GF-D8 (cell line): Measurements from ENCODE around the gene PDE4B.
"Not testable (repeated sequence)": the region's sequence is repeated elsewhere in the genome, so short reads cannot be mapped to it uniquely, and the experiment has no call there.

Experiments used
- DNase-seq: peaks from one replicate; lab custom pipeline; 2025; lab: John Stamatoyannopoulos, UW

The PDE4B gene

DNA sequence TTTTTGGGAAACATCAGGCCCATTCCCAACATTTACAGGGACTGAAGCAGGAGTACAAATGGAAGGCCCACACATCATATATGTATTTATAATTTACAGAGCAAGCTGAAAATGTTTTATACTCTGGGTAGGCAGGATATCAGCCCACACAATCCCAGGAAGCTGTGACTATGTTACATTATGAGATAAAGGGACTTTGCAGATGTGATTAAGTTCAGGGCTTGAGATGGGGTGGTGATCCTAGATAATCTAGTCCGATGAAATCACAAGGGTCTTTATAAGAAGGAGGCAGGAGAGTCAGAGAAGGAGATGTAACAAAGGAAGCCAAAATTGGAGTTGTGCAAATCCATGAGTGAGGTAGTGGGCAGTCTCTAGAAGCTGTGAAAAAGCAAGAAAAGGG lies 160.5 kb downstream of the PDE4B start:
- no peak for DNase-seq

DNA sequence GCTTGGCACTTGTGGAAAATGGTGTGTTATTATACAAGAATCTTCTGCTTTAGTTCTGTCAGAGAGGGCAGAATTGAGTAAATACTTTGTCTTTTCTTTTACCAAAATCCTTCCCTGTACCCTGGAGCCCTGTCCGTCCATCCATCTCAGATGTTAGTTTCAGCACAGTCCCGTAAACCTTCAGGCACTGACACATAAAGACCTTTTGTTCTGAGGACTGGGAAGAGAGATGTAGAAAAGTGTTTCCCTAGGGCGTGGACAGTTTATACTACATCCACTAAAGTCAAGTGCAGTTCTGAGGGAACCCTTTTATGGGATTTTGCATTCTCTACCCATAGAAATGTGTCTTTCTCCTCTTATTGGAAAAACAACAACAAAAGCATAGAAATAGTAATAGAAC lies 162.4 kb downstream of the PDE4B start:
- no peak for DNase-seq

DNA sequence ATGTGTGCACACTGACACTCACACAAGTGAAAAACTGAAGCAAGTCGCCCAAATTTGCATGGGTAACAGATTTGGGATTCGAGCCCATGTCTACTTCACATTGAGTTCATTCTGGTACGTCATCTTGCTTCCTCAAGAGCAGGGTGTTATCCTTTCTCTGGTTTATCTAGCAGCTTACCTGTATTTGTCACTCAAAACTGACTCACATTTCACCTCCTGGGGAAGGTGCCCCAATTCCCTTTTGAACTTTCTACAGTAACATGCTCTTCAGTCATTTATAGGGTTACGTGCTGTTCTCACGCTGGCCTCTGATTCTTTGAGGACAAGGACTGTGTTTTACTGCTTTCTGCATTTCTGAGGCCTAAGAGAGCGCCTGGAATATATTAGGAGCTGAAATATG lies 162.8 kb downstream of the PDE4B start:
- no peak for DNase-seq

DNA sequence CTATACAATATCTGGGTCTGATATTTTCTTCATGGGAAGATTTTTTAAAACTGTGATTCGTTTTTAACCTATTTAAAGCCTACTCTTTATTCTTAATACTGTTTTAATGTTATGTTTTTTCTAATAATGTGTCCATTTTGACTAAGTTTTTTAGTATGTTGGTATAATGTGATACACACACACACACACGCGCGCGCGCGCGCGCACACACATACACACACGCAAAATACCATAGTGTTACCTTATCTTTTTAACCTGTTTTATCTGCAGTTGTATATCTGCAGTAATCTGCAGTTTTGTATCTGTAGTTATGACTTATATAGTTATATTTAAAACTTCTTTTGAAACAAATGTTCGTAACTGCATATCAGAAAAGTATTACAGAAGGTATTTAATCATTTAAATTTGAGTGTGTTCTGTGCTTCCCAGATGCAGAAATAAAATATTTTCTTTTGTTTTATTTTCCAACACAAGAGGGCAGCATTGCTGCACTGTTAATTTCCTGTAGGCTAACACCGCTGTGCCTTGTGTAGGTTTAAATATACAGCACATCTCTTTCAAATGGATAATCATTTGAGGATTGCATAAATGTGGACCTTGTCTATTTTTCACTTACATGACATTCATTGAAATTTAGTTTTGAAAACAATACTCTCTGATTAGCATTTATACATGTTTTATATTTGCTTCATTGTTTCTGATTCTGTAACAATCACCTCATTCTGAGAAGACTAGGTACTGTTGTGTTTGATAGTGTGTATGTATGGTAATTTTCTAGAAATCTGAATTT lies 166.1 kb downstream of the PDE4B start:
- DNase-seq = no peak

DNA sequence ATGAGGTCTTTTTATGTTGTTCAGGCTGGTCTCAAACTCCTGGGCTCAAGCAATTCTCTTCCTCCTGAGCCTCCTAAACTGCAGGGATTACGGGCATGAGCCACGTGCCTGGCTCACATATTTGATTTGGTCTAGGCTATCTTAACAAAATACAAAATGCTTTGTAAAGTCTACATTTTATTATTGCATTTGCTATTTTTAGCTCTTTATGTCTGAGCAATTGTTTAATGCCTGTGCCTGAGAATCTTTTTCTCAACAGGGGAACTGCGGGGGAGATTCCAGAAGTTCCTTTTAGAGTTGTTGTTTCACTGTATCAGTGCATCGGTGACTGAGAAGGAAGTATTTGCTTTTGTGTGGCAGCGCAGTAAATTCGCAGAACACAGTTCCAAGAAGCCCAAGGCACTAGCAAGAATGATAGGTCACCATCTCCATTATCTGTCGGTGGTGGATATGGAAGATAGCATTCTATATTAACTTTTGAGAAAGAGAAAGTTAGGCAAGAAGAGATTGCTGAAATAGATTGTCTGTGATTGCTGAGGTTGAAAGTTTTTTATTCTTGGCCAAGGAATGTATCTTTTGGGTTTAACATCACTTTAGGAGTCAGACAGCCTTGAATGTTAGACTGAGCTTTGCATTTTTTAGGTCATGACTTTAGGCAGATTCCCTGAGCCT lies 167.3 kb downstream of the PDE4B start:
- DNase-seq = no peak

DNA sequence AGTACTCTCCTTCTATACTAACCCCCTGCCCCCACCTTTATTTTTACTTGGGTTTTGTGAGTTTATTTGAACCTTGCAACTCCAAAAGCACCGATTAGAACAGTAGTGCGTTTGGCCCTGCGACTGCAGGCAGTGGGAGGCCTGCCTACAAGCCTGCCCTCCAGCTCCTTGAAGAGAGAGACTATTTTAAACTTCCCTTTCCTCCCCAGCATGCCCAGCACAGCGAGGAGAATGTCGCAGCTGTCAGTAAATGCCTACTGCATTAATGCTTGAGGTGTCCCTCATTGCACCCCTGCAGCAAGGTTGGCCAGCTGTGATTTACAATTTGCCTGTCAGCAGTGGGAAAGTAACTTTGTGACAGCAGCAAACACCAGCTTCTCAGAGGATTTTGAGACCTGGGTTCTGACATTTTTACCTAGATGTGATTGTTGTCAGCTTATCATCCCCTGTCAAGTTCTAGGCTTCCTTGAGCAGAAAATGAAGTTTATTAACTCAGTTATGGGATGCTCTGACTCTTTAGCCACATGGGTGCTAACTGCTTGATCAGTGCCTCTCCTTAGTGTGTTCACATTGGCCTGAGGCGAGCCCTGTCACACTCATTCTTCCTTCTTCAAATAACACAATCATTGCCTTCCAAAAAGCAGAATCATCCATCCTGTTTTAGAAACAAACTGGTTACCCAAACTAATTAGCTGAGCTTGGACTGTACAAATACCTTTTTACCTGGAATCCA lies 170.6 kb downstream of the PDE4B start:
- no peak for DNase-seq

DNA sequence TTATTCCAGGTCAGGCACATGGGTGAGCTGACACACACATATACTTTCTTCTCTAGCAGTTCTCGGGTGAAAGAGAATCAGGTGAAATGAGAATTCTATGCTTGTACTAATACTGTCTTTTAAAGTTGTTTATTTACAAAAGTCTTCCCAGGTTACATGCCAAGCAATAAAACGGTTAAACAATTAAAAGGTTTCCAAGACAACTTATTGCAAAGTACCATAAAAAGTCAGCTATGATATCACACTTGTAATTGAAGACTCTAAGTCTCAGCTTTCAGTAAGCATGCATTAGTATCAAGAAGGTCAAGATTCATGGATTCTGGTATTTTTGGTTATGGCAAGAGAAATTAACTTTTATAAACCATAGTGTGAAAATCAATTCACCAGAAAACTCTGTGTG lies 171.4 kb downstream of the PDE4B start:
- no peak for DNase-seq

DNA sequence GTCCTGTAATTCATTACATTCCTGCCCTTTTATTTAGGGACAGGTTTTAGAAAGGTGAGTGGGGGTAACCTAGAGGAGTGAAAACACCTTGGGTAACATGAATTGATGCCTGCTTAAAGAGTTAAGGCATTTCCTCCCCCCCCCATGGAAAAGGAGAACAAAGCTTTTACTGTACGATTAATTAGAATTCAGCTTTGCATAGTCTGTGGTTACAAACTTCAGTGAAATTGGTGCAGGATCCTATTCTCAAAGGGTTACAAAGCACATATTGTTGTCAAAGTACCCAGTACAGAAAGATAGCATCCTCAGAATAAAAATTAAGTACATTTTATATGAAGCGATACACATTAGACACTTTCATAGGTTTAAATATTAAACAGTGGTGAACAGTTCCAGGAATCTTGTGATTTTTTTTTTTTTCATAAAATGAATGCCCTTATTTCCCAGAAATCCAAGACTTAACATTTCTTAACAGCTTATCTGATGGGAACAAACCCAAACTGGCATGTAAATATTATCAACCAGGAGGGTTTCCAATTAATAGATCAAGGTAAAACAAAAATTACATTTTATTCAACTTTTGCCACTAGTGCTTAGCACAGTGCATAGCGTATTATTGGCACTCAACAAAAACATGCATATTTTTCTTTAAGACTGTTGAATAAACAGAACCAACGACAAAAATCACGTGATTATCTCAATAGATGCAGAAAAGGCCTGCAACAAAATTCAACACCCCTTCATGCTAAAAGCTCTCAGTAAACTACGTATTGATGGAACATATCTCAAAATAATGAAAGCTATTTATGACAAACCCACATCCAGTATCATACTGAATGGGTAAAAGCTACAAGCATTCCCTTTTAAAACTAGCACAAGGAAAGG lies 172.7 kb downstream of the PDE4B start:
- DNase-seq = no peak

DNA sequence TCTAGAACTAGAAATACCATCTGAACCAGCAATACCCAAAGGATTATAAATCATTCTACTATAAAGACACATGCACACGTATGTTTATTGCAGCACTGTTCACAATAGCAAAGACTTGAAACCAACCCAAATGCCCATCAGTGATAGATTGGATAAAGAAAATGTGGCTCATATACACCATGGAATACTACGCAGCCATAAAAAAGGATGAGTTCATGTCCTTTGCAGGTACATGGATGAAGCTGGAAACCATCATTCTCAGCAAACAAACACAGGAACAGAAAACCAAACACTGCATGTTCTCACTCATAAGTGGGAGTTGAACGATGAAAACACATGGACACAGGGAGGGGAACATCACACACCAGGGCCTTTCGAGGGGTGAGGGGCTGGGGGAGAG lies 174.8 kb downstream of the PDE4B start:
- DNase-seq = not testable (repeated sequence)

DNA sequence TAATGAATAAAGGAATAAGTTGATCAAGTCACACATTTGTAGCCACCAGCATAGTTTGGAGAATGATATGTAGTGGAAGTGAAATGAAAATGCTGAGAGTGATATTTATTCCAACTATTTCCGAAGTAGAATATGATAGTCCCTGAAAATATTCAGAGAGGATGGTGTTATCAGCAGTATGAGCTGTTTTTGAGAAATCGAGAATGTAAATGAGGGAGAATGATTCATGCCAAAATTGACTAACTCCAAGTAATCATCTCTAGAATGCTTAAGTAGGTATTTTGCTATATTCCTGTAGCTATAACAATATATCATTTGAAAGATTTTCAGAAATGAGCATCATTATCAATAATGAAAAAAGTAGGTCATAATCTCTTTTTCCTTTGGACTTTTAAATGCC lies 178.9 kb downstream of the PDE4B start:
- no peak for DNase-seq

DNA sequence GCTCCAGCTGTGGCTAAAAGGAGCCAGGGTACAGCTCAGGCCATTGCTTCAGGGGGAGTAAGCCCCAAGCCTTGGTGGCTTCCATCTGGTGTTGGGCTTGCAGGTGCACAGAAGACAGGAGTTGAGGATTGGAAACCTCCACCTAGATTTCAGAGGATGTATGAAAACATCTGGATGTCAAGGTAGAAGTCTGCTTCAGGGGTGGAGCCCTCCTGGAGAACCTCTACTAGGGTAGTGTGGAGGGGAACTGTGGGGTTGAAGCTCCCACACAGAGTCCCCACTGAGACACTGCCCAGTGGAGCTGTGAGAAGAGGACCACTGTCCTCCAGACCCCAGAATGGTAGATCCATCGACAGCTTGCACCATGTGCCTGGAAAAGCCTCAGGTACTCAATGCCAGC lies 183.0 kb downstream of the PDE4B start:
- DNase-seq = no peak

DNA sequence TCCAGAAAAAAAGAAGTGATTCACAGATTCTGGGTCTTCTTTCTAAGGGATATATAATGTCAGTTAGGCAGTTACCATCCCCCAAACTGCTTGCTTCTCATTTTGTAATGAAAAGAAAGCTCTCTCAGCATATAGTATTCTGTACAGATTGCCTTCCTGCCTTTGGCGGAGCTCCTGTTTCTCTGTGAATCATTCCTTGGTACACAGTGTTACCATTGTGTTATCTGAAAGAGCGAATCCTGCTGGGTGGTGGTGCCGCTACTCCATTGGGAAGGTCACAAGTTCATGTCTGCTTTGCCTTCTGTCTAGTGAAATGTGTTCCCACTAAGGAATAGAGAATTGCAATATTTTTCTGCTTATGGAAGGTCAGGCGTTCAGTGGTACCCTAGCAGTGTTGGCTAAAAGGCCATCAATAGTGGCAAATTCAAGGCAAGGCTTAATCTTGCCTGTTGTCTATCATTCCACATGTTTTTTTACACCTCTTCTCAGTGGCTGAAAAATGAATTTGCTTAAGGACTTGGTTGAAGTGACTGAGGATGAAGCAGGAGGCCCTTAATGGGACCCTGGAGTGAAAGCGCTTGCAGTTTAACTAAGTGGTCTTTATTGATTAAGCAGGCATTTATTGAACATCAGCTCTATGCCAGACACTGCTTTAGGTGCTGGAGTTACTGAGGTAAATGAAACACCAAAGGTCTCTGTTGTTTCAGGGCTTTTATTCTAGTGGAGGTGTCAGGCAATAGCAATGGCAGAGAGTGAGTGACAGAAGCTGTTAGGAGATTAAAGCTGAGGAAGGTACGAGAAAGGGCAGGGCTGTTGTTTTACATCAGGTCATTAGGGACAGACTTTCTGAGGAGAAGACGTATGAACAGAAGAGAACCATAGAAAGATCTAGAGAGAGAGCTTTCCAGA lies 186.7 kb downstream of the PDE4B start:
- DNase-seq = no peak

DNA sequence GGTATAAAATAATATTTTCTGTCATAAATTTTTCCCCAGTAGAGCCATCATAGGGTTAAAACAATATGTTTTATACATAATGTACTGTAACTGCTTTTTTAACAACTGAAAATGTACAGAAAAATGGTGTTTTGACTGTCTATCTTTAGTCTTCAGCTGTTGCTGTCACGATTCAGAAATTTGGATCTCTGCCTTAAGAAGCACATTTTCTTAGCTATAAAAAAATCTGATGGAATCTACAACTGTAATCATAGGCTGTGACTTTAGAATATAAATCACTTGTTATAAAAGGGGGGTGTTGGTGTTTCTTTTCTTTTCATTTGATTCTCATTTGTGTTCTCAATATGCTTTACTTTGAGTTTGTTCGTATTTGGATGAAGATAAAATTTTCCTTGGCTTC lies 187.5 kb downstream of the PDE4B start:
- no peak for DNase-seq

DNA sequence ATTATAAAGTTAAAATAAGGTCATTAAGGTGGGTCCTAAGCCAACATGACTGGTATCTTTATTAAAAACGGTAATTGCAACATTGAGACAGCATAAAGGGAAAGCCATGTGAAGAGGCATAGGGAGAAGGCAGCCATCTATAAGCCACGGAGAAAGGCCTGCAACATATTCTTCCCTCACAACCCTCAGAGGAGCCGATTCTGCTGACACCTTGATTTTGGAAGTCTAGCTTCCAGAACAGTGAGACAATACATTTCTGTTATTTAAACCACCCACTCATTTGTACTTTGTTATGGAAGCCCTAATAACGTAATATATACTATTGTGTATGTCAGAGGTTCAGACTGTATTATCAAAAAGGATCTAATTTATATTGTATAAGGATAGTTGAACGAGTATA lies 190.8 kb downstream of the PDE4B start:
- no peak for DNase-seq

DNA sequence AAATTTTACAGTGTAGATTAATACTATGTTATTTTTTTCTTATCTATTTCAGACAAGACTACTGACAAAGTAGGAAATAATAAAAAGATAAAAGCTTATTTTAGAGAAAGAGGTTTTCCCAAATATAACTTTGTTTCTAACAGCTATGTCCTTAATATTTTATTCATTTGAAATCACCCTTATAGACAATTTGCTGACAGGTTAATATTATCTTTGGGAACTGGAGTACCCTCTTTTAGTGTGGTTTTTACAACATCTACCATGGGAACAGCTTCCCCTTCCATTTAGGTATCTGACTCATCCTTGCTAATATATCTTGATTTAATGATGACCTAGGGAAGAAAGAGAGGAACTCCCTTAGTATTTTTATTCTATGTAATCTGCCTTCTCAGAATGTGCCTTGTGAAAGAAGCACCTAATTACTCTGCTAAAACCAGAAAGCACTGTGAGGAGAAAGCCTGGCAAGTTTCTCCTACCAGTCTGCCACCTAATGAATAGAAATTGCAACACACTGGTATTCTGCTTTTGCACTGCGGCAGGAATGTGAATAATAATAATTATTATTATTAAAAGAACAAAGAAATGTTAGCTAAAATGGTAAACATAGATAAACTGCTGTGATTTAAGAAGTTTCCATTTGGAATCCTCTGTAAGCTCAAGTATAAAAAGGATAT lies 192.8 kb downstream of the PDE4B start:
- DNase-seq = no peak

DNA sequence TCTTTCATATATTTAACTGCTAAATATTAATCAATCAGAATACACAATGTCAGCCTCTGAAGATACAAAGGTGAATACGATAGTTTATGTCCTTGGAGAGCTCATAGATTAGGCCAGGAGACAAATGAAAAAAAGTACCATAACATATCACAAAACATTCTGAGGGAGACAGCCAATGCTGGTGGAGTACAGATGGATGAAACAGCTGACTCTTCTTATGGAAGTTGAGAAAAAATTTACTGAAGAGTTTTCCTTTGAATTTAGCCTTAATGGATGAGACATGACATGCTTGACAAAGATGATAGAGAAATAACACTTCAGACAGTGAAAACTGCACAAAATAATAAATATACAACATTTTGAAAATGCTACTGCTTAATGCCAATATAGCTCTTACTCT lies 193.5 kb downstream of the PDE4B start:
- no peak for DNase-seq

DNA sequence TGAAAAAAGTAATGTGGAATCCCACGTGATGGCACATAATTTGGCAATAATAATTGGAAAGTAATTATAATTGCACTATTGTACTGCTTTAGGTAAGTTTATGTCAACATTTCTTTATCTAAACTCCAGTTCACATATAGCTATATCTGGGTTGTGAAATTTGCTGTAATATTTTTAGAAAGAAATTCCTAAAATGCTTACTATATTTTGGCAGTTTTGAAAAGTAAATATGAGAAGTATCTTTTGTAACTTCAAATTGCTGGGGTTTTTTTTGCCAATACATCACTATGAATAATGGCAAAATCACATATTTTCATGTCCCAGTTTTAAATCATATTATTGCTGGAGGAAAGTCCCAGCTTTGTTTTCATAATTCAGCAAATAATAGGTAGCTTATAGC lies 197.5 kb downstream of the PDE4B start:
- no peak for DNase-seq

DNA sequence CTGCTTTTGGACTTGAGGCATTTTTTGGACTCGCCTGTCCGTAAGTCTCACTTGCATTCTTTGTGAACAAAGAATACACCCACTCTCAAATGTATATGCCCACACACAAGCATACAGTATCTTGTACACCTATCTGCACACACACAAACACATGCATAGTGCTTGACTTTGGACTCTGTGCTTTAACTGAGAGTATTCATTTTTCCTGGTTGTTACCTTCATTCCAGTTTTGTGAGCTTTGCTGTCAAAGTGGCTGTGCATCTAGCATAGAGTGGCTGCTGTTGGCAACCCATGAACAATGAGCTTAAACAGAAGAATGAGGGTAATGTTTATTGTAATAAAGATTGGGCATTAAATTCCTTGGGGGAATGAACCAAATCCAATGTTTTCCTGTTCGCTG lies 199.0 kb downstream of the PDE4B start:
- DNase-seq = no peak

DNA sequence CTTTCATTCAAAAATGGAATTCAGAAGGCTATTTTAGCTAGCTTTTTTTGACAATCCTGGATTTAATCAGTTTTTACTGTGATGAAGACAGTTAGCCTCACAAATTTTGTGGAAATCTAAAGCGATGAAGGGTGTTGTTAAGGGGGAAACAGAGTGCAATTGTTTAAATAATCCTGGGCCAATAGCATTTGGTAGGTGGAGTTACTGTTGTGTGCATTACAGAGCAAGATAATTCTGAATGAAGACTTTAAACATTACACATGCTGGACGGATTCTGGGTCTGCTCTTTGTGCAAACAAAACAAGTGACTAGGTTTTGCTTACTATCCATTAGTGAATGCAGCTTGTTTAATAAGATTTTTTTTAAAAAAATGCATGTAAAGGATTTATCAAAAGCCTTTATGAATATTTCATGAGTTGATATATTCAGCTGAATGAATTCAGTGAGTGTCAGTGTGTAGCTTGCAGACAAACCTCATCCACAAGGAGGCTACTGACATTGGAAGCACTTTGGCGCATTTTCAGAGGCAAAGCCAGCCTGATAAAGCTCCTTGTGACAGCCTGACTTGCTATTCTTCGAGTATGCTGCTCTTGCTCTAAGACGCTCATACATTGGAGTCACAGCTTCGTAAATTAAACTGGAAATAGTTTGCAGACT lies 199.6 kb downstream of the PDE4B start:
- DNase-seq = no peak

DNA sequence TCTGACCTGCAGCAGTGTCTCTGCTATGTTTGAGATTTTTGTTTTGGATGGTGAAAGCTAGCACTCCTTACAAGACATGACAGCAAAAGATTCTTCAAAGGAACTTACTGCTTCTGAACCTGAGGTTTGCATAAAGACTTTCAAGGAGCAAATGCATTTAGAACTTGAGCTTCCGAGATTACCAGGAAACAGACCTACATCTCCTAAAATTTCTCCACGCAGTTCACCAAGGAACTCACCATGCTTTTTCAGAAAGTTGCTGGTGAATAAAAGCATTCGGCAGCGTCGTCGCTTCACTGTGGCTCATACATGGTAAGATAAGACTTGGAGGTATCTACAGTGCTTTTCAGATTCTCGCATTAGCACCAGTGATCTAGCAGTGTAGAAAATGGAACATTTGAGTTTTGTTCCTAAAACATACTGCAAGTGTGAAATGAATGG lies 200.2 kb downstream of the PDE4B start:
- DNase-seq = no peak
